ENCODE data around the gene POF1B. TPM values are rescaled to one million over a fixed set of nuclear protein-coding genes. Genes with fewer than 3 reads are reported as not detected.
"Not testable (repeated sequence)": the region's sequence is repeated elsewhere in the genome, so short reads cannot be mapped to it uniquely, and the experiment has no call there.

Gene POF1B
- total and polyA plus RNA-seq, 4 experiments from 2014 or later, result 0.49 to 0.90 (median 0.84) TPM

GRCh38 chrX:85375333-85375738, 4.1 kb downstream of the POF1B start:
- H3K4me3 ChIP-seq (ENCODE audit: low read length in 2 of 2), result no peak overlapping the region
- CTCF ChIA-PET (ENCODE audit: partially characterized antibody), result no interaction called here
- POLR2A ChIA-PET (ENCODE audit: partially characterized antibody), result no interaction called here
- intact Hi-C loops (cut with micrococcal nuclease), result no loop called here
- H3K36me3 ChIP-seq (ENCODE audit: insufficient read depth, low read length), result no peaks in the 10 kb centered on the region
- no peaks in the 10 kb centered on the region for H3K27me3 ChIP-seq (ENCODE audit: insufficient read depth, low read length)
- H3K9me3 Mint-ChIP-seq, result no peaks in the 10 kb centered on the region
- H3K9me3 ChIP-seq (ENCODE audit: control insufficient read depth in 1 of 2, low read length in 2 of 2), result no peaks in the 10 kb centered on the region
- H3K4me1 Mint-ChIP-seq, result peaks cover 0 to 2% (median 0%) of the 10 kb centered on the region in 4 donors
- no peaks in the 10 kb centered on the region for H3K36me3 Mint-ChIP-seq
- no peak overlapping the region for H3K27ac ChIP-seq (ENCODE audit: low read depth, low read length)
- no peak overlapping the region for H3K4me3 Mint-ChIP-seq
- H3K4me1 ChIP-seq (ENCODE audit: insufficient read depth, low read length), result no peaks in the 10 kb centered on the region
- no peaks in the 10 kb centered on the region for H3K27me3 Mint-ChIP-seq
- no peak overlapping the region for H3K27ac Mint-ChIP-seq
- no peak for DNase-seq

- Mint-ChIP-seq H3K36me3 (no peaks in the 10 kb centered on the region), H3K27ac (no peak overlapping the region), H3K9me3 (peaks cover 0 to 10% (median 3%) of the 10 kb centered on the region in 8 donors), H3K27me3 (no peaks in the 10 kb centered on the region), H3K4me1 (no peaks in the 10 kb centered on the region), H3K4me3 (no peak overlapping the region)
- Histone ChIP-seq H3K4me1 (ENCODE audit: insufficient read depth, low read length) (no peaks in the 10 kb centered on the region), H3K9me3 (ENCODE audit: control insufficient read depth in 1 of 2, low read length in 2 of 2) (no peaks in the 10 kb centered on the region), H3K4me3 (ENCODE audit: low read length in 2 of 2) (no peak overlapping the region), H3K27ac (ENCODE audit: low read depth, low read length) (no peak overlapping the region), H3K27me3 (ENCODE audit: insufficient read depth, low read length) (no peaks in the 10 kb centered on the region), H3K36me3 (ENCODE audit: insufficient read depth, low read length) (no peaks in the 10 kb centered on the region)
- POLR2A ChIA-PET (ENCODE audit: partially characterized antibody), result no interaction called here
- intact Hi-C loops (cut with micrococcal nuclease), result no loop called here
- CTCF ChIA-PET (ENCODE audit: partially characterized antibody), result no interaction called here
- DNase-seq, result no peak
These were observed 14.0 kb downstream of the POF1B start for GRCh38 chrX:85365370-85365995.

DNA sequence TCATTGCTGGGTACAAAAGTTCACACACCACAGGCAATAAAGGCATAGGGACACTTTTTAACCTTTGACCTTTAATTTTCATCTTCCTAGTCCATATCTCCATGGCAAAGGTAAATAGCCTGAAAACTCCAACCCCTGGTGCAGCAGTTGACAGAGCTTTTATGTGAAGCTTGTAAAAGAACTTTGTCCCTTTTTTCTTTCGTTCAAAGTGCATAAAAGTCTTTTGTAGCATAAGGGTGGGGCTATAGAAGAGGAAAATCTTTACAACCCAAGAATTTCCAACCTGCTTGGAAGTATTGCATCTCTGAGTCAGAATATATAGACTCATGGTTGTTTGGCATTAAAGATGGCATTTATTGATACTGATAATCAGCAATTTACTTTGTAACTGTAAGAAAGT, 20.4 kb downstream of the POF1B start:
- no peaks in the 10 kb centered on the region for H3K36me3 ChIP-seq (ENCODE audit: insufficient read depth, low read length)
- intact Hi-C loops (cut with micrococcal nuclease), result no loop called here
- peaks cover 0 to 10% (median 3%) of the 10 kb centered on the region in 8 donors for H3K9me3 Mint-ChIP-seq

GRCh38 chrX:85345523-85345922, 33.9 kb downstream of the POF1B start:
- Histone ChIP-seq H3K4me1 (ENCODE audit: insufficient read depth, low read length) (no peaks in the 10 kb centered on the region), H3K27me3 (ENCODE audit: insufficient read depth, low read length) (no peaks in the 10 kb centered on the region), H3K4me3 (ENCODE audit: low read length in 2 of 2) (no peak overlapping the region), H3K36me3 (ENCODE audit: insufficient read depth, low read length) (no peaks in the 10 kb centered on the region), H3K9me3 (ENCODE audit: control insufficient read depth in 1 of 2, low read length in 2 of 2) (no peaks in the 10 kb centered on the region), H3K27ac (ENCODE audit: low read depth, low read length) (no peak overlapping the region)
- Mint-ChIP-seq H3K4me3 (no peak overlapping the region), H3K4me1 (no peaks in the 10 kb centered on the region), H3K9me3 (no peaks in the 10 kb centered on the region), H3K27me3 (no peaks in the 10 kb centered on the region), H3K27ac (no peak overlapping the region), H3K36me3 (no peaks in the 10 kb centered on the region)
- ChIA-PET POLR2A (ENCODE audit: partially characterized antibody) (no interaction called here), CTCF (ENCODE audit: partially characterized antibody) (no interaction called here)
- intact Hi-C loops (cut with micrococcal nuclease), result no loop called here
- DNase-seq, result no peak

More for the DNA sequence above, 20.4 kb downstream of the POF1B start:
- Mint-ChIP-seq H3K27ac (no peak overlapping the region), H3K36me3 (no peaks in the 10 kb centered on the region), H3K4me3 (no peak overlapping the region), H3K27me3 (no peaks in the 10 kb centered on the region), H3K4me1 (no peaks in the 10 kb centered on the region)
- no peak overlapping the region for H3K27ac ChIP-seq (ENCODE audit: low read depth, low read length)
- H3K4me3 ChIP-seq (ENCODE audit: low read length in 2 of 2), result no peak overlapping the region
- H3K27me3 ChIP-seq (ENCODE audit: insufficient read depth, low read length), result no peaks in the 10 kb centered on the region
- ChIA-PET CTCF (ENCODE audit: partially characterized antibody) (no interaction called here), POLR2A (ENCODE audit: partially characterized antibody) (no interaction called here)
- DNase-seq, result no peak
- no peaks in the 10 kb centered on the region for H3K9me3 ChIP-seq (ENCODE audit: control insufficient read depth in 1 of 2, low read length in 2 of 2)
- no peaks in the 10 kb centered on the region for H3K4me1 ChIP-seq (ENCODE audit: insufficient read depth, low read length)

DNA sequence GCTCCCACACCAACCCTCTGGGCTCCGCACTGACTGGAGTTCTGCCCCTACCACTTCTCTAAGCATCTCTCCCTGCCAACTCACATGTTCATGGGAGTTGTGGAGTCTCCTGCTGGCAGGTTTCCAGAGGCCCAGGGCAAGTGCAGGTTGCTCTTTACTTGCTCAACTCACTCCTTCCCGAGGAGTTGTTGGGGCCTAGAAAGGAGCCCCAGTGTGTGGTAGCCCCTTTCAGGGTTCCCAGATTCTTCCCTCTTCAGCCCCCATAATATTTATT, 52.5 kb downstream of the POF1B start:
- Histone ChIP-seq H3K27me3 (ENCODE audit: insufficient read depth, low read length) (no peaks in the 10 kb centered on the region), H3K27ac (ENCODE audit: low read depth, low read length) (no peak overlapping the region), H3K9me3 (ENCODE audit: control insufficient read depth in 1 of 2, low read length in 2 of 2) (no peaks in the 10 kb centered on the region), H3K4me3 (ENCODE audit: low read length in 2 of 2) (no peak overlapping the region), H3K36me3 (ENCODE audit: insufficient read depth, low read length) (no peaks in the 10 kb centered on the region), H3K4me1 (ENCODE audit: insufficient read depth, low read length) (no peaks in the 10 kb centered on the region)
- peaks cover 0 to 6% (median 0%) of the 10 kb centered on the region in 8 donors for H3K9me3 Mint-ChIP-seq
- no peaks in the 10 kb centered on the region for H3K27me3 Mint-ChIP-seq
- H3K36me3 Mint-ChIP-seq, result no peaks in the 10 kb centered on the region
- H3K4me1 Mint-ChIP-seq, result no peaks in the 10 kb centered on the region
- CTCF ChIA-PET (ENCODE audit: partially characterized antibody), result no interaction called here
- no peak for DNase-seq
- H3K27ac Mint-ChIP-seq, result no peak overlapping the region
- POLR2A ChIA-PET (ENCODE audit: partially characterized antibody), result no interaction called here
- intact Hi-C loops (cut with micrococcal nuclease), result no loop called here
- H3K4me3 Mint-ChIP-seq, result no peak overlapping the region

GRCh38 chrX:85326234-85327059, 53.0 kb downstream of the POF1B start:
- Histone ChIP-seq H3K4me3 (ENCODE audit: low read length in 2 of 2) (no peak overlapping the region), H3K27me3 (ENCODE audit: insufficient read depth, low read length) (no peaks in the 10 kb centered on the region), H3K9me3 (ENCODE audit: control insufficient read depth in 1 of 2, low read length in 2 of 2) (no peaks in the 10 kb centered on the region), H3K36me3 (ENCODE audit: insufficient read depth, low read length) (no peaks in the 10 kb centered on the region), H3K4me1 (ENCODE audit: insufficient read depth, low read length) (no peaks in the 10 kb centered on the region), H3K27ac (ENCODE audit: low read depth, low read length) (no peak overlapping the region)
- Mint-ChIP-seq H3K4me1 (no peaks in the 10 kb centered on the region), H3K27ac (no peak overlapping the region), H3K36me3 (no peaks in the 10 kb centered on the region), H3K4me3 (no peak overlapping the region), H3K9me3 (peaks cover 0 to 6% (median 0%) of the 10 kb centered on the region in 8 donors), H3K27me3 (no peaks in the 10 kb centered on the region)
- intact Hi-C loops (cut with micrococcal nuclease), result no loop called here
- DNase-seq, result no peak
- ChIA-PET POLR2A (ENCODE audit: partially characterized antibody) (no interaction called here), CTCF (ENCODE audit: partially characterized antibody) (no interaction called here)

GRCh38 chrX:85311348-85311747, 68.1 kb downstream of the POF1B start:
- H3K9me3 Mint-ChIP-seq; H3K9me3 ChIP-seq (ENCODE audit: control insufficient read depth in 1 of 2, low read length in 2 of 2); H3K27me3 ChIP-seq (ENCODE audit: insufficient read depth, low read length); H3K27ac Mint-ChIP-seq; POLR2A ChIA-PET (ENCODE audit: partially characterized antibody); H3K4me1 ChIP-seq (ENCODE audit: insufficient read depth, low read length); H3K4me3 ChIP-seq (ENCODE audit: low read length in 2 of 2); H3K27me3 Mint-ChIP-seq; H3K4me3 Mint-ChIP-seq; CTCF ChIA-PET (ENCODE audit: partially characterized antibody); H3K36me3 Mint-ChIP-seq; H3K4me1 Mint-ChIP-seq; H3K27ac ChIP-seq (ENCODE audit: low read depth, low read length); H3K36me3 ChIP-seq (ENCODE audit: insufficient read depth, low read length); DNase-seq; intact Hi-C loops (cut with micrococcal nuclease): not testable (repeated sequence)

All from CD4-positive, alpha-beta memory T cell (primary cell).